Tibial nerve (tissue), 3 donors: ENCODE data around the gene DLX4.

Experiments used
- CTCF ChIP-seq, 5 experiments: fragments of 200-600 bp in 3 of 5; fragments of 450-650 bp in 2 of 5; sonication (generic) in 3 of 5; IDR thresholded peaks; one replicate each; pipeline ENCODE4 v1.5.1; 2016 to 2019; ENCODE audit warnings: antibody characterized with exemption in 5 of 5, mild to moderate bottlenecking in 3 of 5, moderate library complexity in 2 of 5
- POLR2A ChIP-seq, 2 donors: fragments of 450-650 bp; IDR thresholded peaks; one replicate each; pipeline ENCODE4 v1.6.1; 2017; ENCODE audit warnings: antibody characterized with exemption in 2 of 2, mild to moderate bottlenecking in 2 of 2, moderate library complexity in 2 of 2

GRCh38 chr17:49992191-49992932 is 23.4 kb downstream of the DLX4 start:
- TF ChIP-seq CTCF (IDR thresholded peaks at IDR 0.05) (no peak), POLR2A (IDR thresholded peaks at IDR 0.05) (no peak)
